GM20000 (cell line): ENCODE data around the gene CHD2.

Experiments
- DNase-seq: peaks from one replicate; pipeline ENCODE4 v3.0.0; 2012; ENCODE audit warnings: low spot score
- CTCF ChIP-seq: IDR thresholded peaks from 2 replicates; pipeline ENCODE4 v1.5.1; 2012; ENCODE audit warnings: mild to moderate bottlenecking, control low read depth; ENCODE audit errors: extremely low read depth, missing control alignments

The CHD2 gene

GRCh38 chr15:92907896-92908712 is 8.0 kb downstream of the CHD2 start:
- DNase-seq, result no peak
- TF ChIP-seq CTCF, result no peak

GRCh38 chr15:92908713-92909057 is 8.6 kb downstream of the CHD2 start:
- no peak for DNase-seq
- no peak for TF ChIP-seq CTCF

- DNase-seq, result no peak
- no peak for TF ChIP-seq CTCF
Measured at GRCh38 chr15:92909136-92909781, 9.1 kb downstream of the CHD2 start.

- DNase-seq, result no peak
- TF ChIP-seq CTCF, result no peak
Measured at GRCh38 chr15:92910451-92910850, 10.3 kb downstream of the CHD2 start.

GRCh38 chr15:92914103-92914499 is 14.0 kb downstream of the CHD2 start:
- no peak for DNase-seq
- no peak for TF ChIP-seq CTCF

- TF ChIP-seq CTCF, result no peak
- no peak for DNase-seq
Measured at GRCh38 chr15:92914768-92915221, 14.7 kb downstream of the CHD2 start.

GRCh38 chr15:92915766-92916435 is 15.8 kb downstream of the CHD2 start:
- DNase-seq, result no peak
- no peak for TF ChIP-seq CTCF
